ACC112 (cell line): Measurements from ENCODE around the gene TDRD15.
"Not testable (repeated sequence)": the region's sequence is repeated elsewhere in the genome, so short reads cannot be mapped to it uniquely, and the experiment has no call there.

ENCODE experiments used
- H2AFZ ChIP-seq: fragments of 200-600 bp; sonication (generic); one replicate; pipeline ENCODE4 v1.6.0; 2017; ENCODE audit warnings: antibody characterized with exemption, low read length; ENCODE audit not compliant: unreplicated experiment
- H3K27ac ChIP-seq: fragments of 200-600 bp; sonication (generic); 2 replicates; pipeline ENCODE4 v1.5.1; 2014; ENCODE audit warnings: low read depth, mild to moderate bottlenecking, antibody characterized with exemption, low read length, moderate library complexity
- H3K27me3 ChIP-seq: fragments of 200-600 bp; sonication (generic); 2 replicates; pipeline ENCODE4 v1.6.1; 2014; ENCODE audit warnings: mild to moderate bottlenecking, antibody characterized with exemption, low read length, moderate library complexity, mixed read lengths; ENCODE audit not compliant: insufficient read depth
- H3K36me3 ChIP-seq: fragments of 200-600 bp; sonication (generic); 2 replicates; pipeline ENCODE4 v1.6.1; 2016; ENCODE audit warnings: mild to moderate bottlenecking, antibody characterized with exemption, low read length, moderate library complexity, mixed read lengths; ENCODE audit not compliant: insufficient read depth
- H3K4me1 ChIP-seq: fragments of 200-600 bp; sonication (generic); one replicate; pipeline ENCODE4 v1.6.1; 2016; ENCODE audit warnings: low read length, mixed read lengths; ENCODE audit not compliant: insufficient read depth, unreplicated experiment, control insufficient read depth
- H3K4me3 ChIP-seq: fragments of 200-600 bp; sonication (generic); 2 replicates; pipeline ENCODE4 v1.5.1; 2014; ENCODE audit warnings: mild to moderate bottlenecking, low read depth, low read length
- H3K79me2 ChIP-seq: fragments of 200-600 bp; sonication (generic); one replicate; pipeline ENCODE4 v1.6.0; 2016; ENCODE audit warnings: low read length; ENCODE audit not compliant: control insufficient read depth, unreplicated experiment, insufficient read depth

The TDRD15 gene

DNA sequence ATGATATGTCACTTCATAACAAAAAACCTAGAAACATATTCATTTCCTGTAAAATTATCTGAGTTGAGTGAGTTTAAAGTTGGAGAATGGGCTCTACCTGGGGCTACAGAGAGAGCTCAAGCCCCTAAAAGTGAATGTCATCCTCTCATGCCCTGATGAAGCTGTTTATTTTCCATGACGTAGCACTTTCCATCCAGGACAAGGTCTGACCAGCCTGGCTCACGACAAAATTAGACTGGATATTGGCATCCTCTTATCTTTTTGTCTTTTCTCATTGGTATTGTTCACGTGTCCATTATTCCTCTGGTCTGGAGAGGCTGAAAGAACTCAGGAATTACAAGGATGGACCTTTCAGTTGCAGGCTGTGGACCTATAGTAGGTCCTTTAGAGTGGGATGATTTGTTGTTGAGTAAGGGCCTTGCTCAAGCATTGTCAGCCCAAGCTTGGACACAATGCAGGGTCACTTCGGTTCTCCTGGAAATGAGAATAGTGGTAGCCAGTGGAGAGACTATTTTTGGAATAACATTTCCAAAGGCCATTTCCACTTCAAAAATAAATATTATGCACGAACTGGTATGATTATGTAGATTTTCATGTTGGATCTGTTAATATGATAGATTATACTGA lies 24.4 kb upstream of the TDRD15 start:
- H3K4me1 ChIP-seq, result no peaks in the 10 kb centered on the region
- no peak overlapping the region for H3K4me3 ChIP-seq
- H3K36me3 ChIP-seq, result no peaks in the 10 kb centered on the region

DNA sequence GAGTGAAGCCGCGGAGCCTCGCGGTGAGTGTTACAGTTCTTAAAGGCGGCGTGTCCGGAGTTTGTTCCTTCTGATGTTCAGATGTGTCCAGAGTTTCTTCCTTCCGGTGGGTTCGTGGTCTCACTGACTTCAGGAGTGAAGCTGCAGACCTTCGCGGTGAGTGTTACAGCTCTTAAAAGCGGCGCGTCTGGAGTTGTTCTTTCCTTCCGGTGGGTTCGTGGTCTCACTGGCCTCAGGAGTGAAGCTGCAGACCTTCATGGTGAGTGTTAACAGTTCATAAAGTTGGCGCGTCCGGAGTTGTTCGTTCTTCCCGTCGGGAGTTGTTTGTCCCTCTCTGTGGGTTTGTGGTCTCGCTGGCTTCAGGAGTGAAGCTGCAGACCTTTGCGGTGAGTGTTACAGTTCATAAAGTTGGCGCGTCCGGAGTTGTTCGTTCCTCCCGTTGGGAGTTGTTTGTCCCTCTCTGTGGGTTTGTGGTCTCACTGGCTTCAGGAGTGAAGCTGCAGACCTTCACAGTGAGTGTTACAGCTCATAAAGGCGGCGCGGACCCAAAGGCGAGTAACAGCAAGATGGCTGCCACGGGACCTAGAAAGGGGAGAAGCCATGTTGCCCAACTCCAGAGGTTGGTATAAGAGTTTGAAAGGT lies 22.1 kb upstream of the TDRD15 start:
- H3K4me1 ChIP-seq, H3K27me3 ChIP-seq, H3K4me3 ChIP-seq, H3K79me2 ChIP-seq, H2AFZ ChIP-seq, H3K36me3 ChIP-seq, H3K27ac ChIP-seq: not testable (repeated sequence)

More for the DNA sequence above, 24.4 kb upstream of the TDRD15 start:
- H3K27ac ChIP-seq, result no peak overlapping the region
- H3K27me3 ChIP-seq, result no peaks in the 10 kb centered on the region
- H3K79me2 ChIP-seq, result no peaks in the 10 kb centered on the region
- H2AFZ ChIP-seq, result no peak overlapping the region

DNA sequence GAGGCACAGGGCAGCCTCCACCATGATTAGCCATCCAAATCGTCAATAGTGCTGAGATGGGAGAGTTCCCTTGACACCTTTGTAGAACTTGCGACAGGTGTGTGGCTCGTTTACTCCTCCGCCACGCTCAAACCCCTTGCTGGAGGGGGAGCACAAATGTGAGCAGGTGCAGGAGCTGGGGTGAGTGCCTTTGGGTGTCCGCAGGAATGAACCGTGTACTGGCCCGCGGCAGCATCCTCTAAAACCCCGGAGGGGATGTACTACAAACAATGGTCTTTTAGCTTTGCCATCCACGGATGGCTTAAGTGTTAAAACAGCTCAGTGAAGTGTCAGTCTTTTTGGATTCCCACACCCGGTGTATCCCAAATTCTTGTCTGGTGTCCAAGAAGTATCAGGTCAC lies 21.4 kb upstream of the TDRD15 start:
- Histone ChIP-seq H3K4me3 (no peak overlapping the region), H2AFZ (no peak overlapping the region)

DNA sequence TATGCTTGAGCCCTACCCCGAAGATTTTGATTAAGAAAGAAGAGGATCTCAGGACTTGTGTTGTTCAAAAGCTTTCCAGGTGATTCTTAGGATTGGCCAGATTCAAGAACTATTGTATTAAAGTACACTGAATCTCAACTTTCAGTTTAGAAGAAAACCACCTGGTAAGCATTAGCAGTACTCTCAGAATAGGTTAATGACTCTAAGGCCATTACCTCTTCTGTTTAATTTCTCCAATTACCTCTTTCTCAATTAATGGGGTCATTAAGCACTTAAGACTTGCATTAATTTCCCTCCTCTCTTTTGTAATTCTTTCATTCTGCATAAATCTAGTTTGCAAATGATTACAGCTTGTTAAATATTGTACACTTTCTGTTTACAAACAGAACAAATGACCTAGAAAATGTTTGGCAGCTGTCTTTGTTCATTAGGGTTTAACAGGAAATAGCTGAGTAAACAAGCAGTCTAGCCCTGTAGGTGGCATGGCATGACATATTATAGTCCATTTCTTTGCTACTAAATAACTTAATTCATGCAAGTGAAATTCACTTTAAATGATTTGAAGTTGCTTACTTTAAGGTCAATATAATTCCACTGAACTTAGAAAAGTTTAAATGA lies 20.4 kb upstream of the TDRD15 start:
- Histone ChIP-seq H3K36me3 (no peaks in the 10 kb centered on the region), H3K4me3 (no peak overlapping the region), H3K27ac (no peak overlapping the region), H2AFZ (no peak overlapping the region), H3K27me3 (no peaks in the 10 kb centered on the region), H3K79me2 (no peaks in the 10 kb centered on the region), H3K4me1 (no peaks in the 10 kb centered on the region)

More for the DNA sequence above, 21.4 kb upstream of the TDRD15 start:
- Histone ChIP-seq H3K36me3 (no peaks in the 10 kb centered on the region), H3K27me3 (no peaks in the 10 kb centered on the region), H3K79me2 (no peaks in the 10 kb centered on the region), H3K4me1 (no peaks in the 10 kb centered on the region), H3K27ac (no peak overlapping the region)

DNA sequence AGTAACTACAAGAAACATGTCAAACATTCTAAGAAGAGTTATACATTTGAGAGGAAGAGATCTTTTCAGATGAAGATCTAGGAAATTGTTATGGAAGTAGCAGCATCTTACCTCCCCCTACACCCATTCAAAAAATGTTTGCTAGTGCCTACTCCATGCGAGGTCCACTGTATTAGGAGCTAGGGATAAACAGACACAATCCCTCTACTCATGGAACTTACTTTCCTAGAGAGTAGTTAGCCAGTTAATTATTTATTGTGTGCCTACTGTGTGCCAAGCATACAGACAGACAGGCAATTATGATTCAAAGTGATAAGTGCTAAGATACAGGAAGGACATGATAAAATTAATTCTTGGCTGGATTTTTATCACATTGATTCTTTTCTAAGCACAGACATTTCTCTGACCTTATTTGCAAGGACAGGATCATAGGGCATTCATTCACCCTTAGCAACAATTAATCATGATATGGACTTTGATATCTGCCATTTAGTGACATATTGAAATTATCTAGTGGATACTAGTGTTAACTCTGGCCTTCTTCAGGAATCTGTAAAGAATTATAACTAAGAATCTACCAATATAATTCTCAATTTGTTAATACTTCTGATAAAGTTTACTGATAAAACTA lies 19.6 kb upstream of the TDRD15 start:
- Histone ChIP-seq H3K27ac (no peak overlapping the region), H3K4me1 (no peaks in the 10 kb centered on the region), H3K36me3 (no peaks in the 10 kb centered on the region), H2AFZ (no peak overlapping the region), H3K27me3 (no peaks in the 10 kb centered on the region), H3K4me3 (no peak overlapping the region), H3K79me2 (no peaks in the 10 kb centered on the region)

DNA sequence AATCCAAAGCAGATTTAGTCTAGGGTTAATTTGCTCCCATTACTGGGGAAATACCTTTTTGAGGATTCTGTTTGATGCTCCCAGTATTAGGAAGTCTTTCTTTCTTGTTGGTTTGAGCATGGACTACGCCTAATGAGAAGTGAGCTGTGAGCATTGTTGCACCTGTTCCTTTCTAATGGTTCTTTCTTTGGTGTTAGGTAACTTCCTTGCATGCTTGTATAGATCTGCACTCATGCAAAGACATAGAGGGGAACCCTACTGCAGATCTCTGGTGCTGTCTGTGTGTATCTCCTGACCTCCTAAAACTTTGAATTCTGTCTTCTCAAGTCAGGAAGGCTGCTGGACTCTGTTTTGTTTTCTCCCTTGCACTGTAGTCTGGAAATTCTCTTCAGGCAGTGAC lies 12.8 kb upstream of the TDRD15 start:
- Histone ChIP-seq H3K79me2 (no peaks in the 10 kb centered on the region), H3K27me3 (no peaks in the 10 kb centered on the region), H3K36me3 (no peaks in the 10 kb centered on the region), H3K27ac (no peak overlapping the region), H3K4me1 (no peaks in the 10 kb centered on the region), H2AFZ (no peak overlapping the region), H3K4me3 (no peak overlapping the region)

DNA sequence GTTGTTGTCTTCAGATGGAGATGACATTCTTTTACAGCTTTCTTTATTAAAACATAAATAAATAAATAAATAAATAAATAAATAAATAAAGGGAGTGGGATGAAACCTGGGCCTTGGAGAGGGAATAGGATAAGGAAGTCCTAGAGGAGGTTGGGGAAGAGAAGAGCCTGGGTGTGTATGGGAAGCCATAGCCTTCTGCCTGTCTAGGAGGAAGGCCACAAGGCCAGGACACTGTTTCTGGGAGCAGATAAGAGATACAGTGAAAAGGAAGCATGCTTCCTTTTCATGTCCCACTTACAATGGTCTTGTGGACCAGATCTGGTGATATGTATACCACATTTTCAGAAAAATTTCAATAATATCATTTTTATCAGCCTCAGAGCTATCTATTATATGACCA lies 6.1 kb upstream of the TDRD15 start:
- Histone ChIP-seq H3K4me1 (no peaks in the 10 kb centered on the region), H3K4me3 (no peak overlapping the region), H3K79me2 (no peaks in the 10 kb centered on the region), H3K27ac (no peak overlapping the region), H3K27me3 (no peaks in the 10 kb centered on the region), H2AFZ (no peak overlapping the region), H3K36me3 (no peaks in the 10 kb centered on the region)

DNA sequence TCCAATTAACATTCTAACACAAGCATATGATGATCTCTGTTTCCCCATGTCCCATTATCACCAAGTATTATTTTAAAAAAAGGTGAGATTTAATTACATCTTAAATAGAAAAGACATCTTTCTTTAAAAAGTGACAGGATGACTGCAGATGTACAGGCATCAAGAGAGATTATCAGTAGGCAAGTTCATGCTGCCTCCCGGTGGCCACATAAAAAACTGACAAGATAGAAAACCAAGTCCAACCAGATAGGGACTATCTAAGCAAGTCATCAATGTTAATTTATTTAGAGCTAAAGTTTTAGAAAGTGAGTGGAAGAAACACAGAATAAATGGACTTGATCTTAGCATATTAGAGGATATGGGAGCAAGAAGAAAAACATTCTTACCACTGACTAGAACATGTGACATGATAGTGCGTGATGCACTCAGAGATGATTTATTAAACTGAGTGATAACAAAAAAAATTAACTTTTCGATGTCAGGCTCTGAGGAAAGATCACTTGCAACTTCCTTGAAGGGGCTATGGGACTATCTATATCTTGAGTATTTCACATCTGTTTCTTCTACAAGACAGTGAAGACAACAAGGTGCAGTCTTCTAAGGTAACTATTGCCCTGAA lies 5.4 kb upstream of the TDRD15 start:
- H3K4me3 ChIP-seq, result no peak overlapping the region
- no peaks in the 10 kb centered on the region for H3K4me1 ChIP-seq
- no peak overlapping the region for H2AFZ ChIP-seq
- H3K27me3 ChIP-seq, result no peaks in the 10 kb centered on the region
- H3K36me3 ChIP-seq, result no peaks in the 10 kb centered on the region
- no peaks in the 10 kb centered on the region for H3K79me2 ChIP-seq
- H3K27ac ChIP-seq, result no peak overlapping the region

DNA sequence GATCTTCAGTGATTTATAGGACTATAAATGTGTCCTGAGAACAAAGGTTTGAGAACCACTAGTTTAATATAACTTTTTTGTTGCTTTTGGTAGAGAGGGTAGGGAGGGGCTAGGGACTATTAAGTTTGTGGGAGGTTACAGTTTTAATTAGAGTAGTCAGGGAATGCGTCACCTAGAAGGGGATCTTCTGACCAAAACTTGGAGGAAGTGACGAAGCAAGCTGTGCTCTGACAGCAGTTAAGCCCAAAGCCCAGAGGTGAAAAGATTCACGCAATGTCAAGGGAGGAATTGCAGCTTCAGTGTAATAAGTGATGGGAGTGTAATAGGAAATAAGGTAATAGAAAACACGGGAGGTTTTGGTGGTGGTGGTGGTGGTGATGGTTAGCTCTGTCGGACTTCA lies 8.1 kb downstream of the TDRD15 start:
- Histone ChIP-seq H3K27ac (no peak overlapping the region), H2AFZ (no peak overlapping the region), H3K4me1 (no peaks in the 10 kb centered on the region), H3K27me3 (no peaks in the 10 kb centered on the region), H3K36me3 (no peaks in the 10 kb centered on the region), H3K79me2 (no peaks in the 10 kb centered on the region), H3K4me3 (no peak overlapping the region)

DNA sequence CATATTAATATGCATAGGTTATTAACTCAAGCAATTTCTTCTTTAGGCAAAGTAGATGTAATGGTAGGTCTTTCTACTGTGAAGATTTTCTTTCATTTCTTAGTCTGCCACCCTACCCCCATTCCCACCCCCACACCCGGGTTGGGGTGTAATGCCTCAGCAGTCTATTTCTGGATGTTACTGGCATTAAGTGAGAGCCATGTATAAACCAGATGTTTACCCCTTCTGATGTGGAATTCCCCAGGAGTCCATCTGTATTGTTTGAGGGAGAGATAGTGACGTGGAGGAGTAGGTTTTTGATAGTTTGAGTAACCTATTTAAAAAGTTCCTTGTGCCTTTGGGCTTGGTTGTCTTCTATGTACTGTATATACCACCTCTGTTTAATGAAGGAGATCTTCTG lies 11.8 kb downstream of the TDRD15 start:
- Histone ChIP-seq H2AFZ (no peak overlapping the region), H3K4me3 (no peak overlapping the region), H3K4me1 (no peaks in the 10 kb centered on the region), H3K27me3 (no peaks in the 10 kb centered on the region), H3K27ac (no peak overlapping the region), H3K79me2 (no peaks in the 10 kb centered on the region), H3K36me3 (no peaks in the 10 kb centered on the region)
